T-helper 1 cell (primary cell): ENCODE measurements around the gene MRPL21.
"Not testable (repeated sequence)": the region's sequence is repeated elsewhere in the genome, so short reads cannot be mapped to it uniquely, and the experiment has no call there.

Experiments
- DNase-seq, 5 donors: peaks; one replicate each; pipeline ENCODE4 v3.0.0-alpha.2; 2012 to 2020

The MRPL21 gene

DNA sequence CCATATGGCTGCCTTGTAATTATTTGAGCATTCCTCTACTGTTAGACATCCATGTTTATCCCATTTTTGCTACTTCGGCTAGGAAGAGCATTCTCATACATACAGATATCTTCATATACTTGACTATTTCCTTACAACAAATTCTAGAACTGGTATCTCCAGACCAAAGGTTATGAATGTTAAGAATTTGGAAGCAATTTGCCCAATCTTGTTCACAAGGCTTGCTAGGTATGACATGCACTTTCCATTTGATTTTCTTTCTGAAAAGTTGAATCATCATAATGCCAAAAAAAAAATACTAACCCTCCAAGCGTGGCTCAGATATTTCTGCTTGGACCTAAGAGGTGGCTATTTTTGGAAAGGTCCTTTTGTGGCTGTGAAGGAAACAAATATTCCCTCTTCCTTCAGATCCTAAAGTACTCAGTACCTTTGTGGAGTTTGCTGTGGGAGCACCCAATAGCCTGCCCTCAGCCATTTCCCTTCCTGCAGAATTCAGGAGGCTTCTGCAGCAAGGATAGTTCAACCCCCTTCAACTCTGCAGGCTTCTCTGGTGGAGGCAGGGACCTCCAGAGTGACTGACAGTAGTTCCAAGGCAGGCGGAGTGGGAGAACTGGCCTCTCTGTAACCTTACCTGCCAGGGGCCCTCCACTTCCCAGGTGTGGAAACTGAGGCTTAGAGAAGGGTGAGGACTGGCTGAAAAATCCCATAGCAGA, 39.9 kb downstream of the MRPL21 start:
- DNase-seq, result no peak

DNA sequence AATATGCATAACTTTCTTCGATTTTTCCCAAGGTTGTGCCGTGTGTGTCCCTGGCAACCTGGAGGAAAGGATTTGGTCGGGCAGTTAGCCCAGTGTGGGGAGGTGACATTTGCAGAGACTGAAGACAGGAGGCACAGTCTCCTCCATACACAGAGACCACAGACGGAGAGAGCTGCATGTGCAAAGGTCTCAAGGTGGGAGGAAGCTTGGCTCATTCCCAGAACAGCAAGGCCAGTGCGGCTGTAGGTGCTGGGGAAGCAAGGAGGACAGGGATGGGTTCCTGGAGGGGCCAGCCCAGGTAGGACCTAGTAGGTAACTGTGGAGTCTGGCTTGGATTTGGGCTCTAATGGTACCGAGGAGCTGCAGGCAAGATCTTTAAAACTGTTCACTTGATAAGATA, 41.2 kb downstream of the MRPL21 start:
- no peak for DNase-seq

DNA sequence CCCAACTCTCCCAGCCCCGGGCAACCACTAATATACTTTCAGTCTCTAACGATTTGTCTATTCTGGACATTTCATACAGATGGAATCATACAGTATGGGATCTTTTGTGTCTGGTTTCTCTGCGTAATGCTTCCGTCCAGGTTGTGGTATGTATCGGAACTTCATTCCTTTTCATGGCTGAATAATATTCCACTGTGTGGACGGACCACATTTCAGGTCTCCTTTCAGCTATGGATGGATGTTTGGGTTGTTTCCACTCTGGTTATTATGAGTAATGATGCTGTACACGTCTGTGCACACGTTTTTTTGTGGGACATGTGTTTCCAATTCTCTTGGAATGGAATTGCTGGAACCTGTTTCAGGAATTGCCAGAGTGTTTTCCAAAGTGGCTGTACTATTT, 44.5 kb downstream of the MRPL21 start:
- no peak for DNase-seq

DNA sequence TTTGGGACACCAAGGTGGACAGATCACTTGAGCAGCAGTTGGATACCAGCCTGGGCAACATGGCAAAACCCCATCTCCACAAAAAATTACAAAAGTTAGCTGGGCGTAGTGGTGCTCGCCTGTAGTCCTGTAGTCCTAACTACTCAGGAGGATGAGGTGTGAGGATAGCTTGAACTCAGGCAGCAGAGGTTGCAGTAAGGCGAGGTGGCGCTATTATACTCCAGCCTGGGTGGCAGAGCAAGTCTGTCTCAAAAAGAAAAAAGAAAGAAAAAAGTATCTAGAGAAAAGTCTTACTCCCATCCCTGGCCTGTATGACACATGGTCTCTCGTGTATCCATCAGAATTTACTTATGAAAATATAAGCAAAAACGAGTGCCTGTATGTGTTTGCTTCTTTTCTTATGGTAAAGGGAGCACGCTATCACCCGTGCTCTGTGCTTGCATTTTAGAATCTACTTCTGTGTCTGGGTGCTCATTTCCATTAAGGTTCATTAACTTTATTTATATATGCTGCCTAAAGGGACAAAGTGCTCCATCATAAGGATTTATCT, 46.5 kb downstream of the MRPL21 start:
- DNase-seq, result no peak

DNA sequence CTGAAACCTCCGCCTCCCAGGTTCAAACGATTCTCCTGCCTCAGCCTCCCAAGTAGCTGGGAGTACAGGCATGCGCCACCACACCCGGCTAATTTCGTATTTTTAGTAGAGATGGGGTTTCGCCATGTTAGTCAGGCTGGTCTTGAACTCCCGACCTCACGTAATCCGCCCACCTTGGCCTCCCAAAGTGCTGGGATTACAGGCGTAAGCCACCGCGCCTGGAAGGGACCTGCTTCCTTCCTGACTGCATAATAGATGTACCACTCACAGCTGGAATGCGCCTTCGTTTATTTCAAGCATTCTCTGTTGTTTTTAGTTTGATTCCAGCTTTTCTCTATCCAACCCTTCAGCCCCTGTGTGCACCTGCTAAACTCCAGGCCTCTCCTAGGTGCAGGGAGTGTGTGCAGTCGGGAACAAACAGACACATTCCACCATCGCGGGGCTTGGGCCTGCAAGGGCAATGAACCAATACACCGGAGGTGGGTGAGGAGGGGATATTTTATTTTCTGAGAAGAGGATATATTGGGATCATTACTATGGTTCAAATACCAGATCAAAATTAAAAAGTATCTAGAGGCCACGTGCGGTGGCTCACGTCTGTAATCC, 47.1 kb downstream of the MRPL21 start:
- not testable (repeated sequence) for DNase-seq

DNA sequence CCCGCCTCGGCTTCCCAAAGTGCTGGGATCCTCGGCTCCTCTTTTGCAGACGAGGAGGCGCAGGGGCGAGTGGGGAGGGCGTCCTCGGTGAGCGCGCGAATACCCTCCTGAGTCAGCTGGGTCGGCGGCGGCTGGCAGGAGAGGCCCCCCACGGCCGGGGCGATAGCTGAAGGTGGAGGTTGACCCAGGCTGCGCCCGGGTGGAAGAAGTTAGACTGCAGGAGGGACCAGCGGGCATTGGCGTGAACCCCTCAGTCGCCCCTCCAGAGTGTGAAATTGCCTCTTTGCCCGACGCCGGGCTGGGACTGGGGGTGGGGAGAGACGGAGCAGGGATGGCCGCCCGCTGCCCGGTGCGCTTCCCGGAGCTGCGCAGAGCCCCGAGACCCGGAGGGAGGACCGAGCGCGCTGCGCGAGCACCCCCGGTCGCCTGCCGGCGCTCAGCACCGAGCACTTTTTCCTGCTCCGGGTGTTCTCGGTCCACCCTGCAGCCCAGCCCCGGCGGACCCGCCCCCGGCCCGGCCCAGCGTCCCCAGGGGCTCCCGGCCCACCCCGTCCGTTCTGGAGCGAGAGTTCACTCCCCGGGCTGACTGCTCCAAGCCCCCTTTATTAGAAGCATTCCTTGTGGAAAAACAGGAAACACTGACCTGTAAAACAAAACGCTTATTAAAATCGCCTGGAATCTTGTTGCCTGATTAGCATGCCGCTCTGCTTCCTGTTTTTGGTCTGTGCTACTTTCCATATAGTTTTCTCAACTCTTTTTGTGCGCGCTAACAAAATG, 48.2 kb downstream of the MRPL21 start:
- peak in 1 of 5 donors; percentile 26 for DNase-seq

DNA sequence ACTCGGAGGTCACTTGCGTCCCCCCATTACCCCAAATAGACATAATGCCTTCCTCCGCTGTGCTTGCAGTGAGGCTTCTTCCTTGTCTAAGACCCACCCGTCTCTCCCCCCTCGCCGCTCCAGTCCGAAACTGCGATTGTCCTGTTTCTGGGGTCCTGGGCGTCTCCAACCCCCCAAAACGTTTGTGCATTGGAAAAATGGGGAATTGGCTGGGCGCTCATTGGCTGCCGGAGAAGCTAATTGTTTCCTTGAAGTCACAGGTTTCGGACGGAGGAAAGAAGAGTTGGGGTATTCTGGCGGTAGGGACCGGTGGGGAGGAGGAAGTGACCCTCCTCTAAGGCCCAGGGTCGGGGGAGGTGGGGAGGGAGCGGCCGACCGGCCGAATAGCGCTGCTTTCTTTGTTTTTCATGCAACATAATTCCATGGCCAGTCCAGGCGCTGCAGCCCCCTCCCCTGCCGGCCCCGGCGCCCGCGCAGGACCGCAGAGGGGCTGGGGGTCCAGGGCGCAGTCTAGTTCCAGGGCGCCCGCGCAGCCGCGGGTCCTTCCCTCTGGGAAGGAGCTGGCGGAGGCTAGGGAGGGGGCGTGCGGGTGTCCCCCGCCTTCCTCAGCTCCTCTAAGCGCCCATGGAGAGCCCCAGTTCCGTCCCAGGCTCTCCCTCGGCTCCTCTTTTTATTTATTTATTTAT, 49.2 kb downstream of the MRPL21 start:
- no peak for DNase-seq

DNA sequence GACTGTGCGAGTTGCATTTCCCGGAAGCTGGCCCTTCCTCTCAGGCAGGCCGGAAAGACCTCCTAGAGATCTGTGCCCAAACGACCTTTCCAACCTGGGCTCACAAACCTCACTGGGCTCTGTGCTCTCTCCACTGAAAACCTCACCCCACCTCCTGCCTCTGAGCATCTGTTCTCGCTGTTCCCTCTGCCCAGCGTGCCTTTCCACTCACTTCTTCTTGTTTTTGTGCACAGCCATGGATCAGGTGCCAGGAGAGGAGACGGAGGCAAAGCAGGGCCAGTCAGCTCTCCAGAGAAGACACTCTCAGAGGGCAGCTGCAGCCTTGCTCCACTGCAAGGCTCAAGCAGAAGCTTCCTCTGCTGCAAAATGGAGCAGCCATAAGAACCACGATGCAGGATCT, 51.0 kb downstream of the MRPL21 start:
- DNase-seq, result no peak

DNA sequence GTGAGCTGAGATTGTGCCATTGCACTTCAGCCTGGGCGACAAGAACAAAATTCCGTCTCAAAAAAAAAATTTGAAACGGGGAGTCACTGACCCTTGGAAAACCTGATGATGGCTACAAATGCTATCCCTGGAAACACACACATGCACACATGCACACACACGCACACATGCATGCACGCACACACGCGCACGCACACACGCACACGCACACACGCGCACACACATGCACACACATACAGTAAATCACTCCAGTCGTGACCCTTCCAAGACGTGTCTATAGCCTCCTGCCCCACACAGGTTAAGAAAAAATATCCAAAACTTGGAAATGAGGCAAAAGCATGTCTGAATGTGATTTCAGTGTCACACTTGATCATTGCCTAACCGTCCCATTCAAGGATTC, 55.2 kb downstream of the MRPL21 start:
- no peak for DNase-seq

DNA sequence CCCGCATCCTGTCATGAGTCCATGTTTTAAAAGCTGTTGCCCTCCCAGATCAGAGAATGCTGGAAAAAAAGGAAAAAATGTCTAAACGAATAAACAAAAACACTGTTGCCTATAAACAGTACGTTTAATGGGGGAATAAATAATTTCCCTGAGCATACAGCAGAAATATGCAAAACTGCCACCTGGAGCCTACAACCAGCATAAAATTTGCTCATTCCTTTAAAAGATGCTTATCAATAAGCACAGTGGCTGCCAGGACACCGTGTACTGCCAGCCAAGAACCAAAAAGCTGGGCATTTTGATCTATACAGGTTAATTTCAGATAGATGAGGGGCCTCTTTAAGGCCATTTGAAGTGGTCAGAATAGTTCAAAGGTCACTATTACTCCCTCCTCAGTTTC, 56.2 kb downstream of the MRPL21 start:
- DNase-seq, result no peak

DNA sequence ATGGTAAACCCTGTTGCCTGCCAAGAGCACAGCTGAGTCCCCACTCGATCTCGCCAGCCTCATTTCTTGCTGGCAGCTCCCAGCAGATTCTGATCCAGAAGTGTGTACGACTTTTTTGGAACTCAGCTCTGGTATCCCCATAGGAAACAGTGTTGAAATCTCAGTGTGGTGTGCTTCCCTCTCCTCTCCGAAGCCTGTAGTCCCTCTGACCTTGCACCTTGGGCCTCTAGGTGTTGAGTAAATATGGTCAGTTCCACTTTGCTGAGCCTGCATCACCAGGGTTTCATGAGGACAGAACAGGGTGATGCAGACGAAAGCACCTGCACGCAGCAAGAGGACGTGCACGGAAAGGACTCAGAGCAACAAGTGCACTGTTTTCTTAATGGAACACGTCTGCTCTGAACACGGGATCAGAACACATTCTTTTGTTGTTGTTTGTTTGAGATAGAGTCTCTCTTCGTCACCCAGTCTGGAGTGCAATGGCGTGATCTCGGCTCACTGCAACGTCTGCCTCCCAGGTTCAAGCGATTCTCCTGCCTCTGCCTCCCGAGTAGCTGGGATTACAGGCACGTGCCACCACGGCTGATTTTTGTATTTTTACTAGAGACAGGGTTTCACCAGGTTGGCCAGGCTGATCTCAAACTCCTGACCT, 58.2 kb downstream of the MRPL21 start:
- no peak for DNase-seq

DNA sequence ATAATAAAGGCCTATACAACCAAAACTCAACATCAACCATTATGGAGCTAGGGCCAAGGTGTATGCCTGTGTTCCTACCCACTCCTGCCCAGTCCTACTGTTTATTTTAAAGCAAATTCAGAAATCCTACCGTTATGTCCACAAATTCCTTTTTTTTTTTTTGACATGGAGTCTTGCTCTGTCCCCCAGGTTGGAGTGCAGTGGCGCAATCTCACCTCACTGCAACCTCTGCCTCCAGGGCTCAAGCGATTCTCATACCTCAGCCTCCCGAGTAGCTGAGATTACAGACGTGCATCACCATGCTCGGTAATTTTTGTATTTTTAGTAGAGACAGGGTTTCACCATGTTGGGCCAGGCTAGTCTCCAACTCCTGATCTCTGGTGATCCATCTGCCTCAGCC, 58.8 kb downstream of the MRPL21 start:
- DNase-seq, result no peak

DNA sequence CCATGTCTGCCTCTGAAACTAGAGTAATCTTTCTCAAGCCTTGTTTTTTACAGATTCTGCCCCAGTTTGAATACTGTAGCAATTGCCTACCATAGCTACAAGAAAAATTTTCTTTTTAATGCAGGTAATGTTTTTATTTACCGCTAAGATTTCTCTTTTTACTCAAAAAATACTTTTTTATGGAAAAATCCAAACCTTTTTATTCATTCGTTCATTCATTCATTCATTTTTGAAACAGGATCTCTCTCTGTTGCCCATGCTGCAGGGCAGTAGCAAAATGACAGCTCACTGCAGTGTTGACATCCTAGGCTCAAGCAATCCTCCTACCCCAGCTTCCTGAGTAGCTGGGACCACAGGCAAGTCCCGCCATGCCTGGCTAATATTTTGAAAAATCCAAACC, 59.3 kb downstream of the MRPL21 start:
- DNase-seq, result no peak

DNA sequence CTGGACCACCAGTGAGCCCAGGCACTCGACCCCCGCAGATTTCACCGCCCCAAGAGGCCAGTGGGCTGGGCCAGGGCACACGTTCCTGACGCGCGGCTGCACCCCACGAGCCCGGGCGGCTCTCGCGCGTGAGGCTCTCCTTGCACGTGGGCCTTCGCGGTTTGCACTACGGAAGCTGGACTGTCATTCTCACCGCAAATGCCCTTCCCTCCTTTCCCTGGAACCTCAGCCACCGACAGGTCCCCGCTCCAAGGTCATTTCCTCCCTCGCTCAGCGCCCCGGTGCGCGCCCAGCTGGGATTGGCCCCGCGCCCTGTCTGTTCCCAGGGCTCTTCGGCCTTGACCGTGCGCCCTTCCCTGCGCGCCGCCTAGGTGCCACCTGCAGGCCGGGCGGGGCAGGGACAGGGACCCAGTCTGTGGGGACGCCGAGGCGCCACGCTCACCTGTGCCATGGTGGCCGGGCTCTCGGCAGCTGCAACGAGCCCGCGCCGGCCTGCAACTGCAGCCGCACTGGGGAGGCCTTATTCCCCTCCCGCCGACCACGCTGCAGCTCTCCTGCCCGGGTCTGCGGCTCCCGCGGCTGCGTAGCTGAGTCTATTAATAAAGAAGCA, 59.8 kb downstream of the MRPL21 start:
- DNase-seq, result peak; percentile 51 to 84 (median 64)

DNA sequence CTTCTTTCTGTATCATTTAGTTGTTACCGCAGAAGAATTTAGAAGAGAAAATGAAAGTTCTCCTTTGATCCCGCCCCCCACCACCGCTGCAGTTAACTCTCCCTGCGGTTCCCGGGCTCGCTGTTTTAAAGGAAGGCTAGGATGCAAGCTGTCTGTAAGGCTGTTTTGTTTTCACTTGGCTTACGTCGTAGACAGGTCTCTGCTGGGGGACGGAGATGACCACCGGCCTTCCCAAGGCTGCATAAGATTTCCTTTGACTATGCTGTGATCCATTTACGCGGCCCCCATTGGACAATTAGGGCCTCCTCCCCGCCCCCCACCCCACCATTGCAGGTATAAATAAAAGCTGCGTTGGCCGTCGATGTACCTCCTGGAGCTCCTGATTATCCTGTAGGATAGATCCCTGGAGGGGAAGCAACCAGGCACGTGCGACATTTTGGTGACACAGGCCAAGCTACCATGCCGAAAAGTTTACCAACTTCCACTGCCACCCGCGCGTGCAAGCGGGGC, 60.5 kb downstream of the MRPL21 start:
- DNase-seq, result peak in 4 of 5 donors; percentile 42 to 61 (median 46)

DNA sequence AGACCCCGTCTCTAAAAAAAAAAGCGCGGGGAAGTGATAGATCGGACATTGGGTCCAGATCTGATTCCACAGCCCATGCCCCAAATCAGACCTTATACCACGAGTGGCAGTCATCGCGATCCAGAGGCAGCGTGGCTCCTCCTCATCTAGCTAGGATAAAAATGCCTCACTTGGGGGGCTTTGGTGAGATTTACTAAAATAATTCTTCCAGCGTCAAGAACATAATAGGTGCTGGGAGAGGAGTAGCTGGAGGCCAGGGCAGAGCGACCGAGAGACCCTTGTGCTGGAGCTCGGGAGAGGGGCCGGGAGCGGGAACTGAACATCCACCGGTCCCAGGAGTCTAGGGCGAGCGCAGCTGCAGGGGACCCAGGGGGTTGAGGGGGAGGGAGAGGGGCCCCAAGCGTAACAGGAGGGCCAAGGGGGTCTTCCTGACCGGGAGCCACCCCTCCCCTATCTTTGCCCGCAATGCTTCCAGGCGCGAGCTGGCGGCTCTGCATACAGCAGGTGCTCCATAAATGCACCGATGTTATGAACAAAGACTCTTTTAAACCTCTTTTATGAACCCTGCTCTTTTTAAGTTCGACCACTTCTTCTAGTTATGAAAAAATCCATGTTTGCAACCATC, 61.1 kb downstream of the MRPL21 start:
- DNase-seq, result peak in 1 of 5 donors; percentile 5

DNA sequence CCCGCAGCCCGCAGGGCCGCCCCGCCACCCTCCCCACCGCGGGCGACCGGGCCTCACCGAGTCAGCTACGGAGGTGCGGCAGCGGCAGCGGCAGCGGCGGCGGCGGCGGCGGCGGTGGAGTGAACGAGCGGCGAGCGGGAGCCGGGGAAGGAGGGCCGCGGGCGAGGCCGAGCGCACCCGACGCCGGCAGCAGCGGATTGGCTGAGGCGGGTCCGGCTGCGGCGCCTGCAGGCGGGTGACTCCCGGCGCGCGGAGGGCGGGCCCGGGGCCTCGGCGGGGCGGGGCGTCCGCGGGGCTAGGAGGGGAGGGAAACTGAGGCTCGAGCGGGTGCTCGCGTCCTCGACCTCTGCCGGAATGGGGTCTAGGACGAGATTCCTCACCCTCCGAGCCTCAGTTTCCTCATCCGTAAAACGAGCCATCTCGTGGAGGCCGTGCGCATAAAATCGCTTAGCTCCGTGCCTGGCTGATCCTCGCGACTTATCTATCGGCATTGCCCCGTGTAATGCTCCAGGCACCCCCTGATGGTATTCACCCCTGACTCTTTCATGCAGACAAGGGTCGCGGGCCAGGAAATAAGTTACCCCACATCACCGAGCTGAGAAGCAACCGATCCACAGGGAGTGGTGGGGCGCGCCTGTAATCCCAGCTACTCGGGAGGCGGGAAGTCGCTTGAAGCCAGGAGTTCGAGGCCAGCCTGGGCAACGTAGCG, 61.8 kb downstream of the MRPL21 start, which contains the start of gene CPT1A:
Gene CPT1A (minus strand): TSS at position 199 of the 709 bp plus-strand sequence. CDS start 26,442 bp downstream, outside the sequence.
- peak; percentile 52 to 77 (median 58) for DNase-seq
